IPS-NIHi11 (cell line): Measurements from ENCODE around the gene ANO6.
A peak's percentile ranks its signal among the peaks of the same experiment; 100 is the strongest.

Experiments used
- DNase-seq: peaks from one replicate; pipeline ENCODE4 v3.0.0; 2012; ENCODE audit warnings: mixed read lengths, low spot score

ANO6 gene

DNA sequence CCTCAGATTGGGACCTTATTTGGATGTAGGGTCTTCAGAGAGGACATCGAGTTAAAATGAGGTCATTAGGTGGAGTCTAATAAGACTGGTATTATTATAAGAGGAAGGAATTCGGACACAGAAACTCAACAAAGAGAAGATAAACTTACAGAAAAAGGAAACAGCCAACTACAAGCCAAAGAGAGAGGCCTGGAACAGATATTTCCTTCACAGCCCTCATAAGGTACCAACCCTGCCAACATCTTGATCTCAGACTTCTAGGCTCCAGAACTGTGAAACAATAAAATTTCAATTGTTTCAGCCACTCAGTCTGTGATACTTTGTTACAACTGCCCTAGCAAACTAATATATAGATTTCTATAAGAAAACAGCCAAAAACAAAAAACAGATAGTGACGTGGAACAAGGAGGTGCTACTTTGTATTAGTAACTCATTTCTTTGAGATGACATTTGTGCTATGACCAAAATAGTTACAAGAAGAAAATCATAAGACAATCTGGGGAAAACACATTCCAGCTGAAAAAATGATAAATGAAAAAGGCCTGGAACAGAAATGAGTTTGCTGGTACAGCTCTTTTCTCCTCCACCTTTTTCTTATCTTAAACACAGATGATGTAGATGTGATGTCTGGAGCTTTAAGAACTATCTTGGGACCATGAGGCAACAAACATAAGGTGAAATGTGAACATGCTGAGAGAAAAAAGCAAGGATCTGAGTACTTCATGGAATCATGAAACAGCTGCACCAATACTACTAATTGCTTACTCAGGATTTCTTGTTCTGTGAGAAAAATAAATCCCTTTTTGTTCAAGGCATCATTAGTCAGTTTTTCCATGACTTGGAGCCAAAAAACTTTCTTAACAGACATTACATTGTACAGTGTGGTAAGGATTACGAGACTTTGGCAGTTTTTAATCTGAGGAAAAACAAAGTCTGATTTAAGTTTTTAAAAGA, 243.2 kb downstream of the ANO6 start:
- no peak for DNase-seq

DNA sequence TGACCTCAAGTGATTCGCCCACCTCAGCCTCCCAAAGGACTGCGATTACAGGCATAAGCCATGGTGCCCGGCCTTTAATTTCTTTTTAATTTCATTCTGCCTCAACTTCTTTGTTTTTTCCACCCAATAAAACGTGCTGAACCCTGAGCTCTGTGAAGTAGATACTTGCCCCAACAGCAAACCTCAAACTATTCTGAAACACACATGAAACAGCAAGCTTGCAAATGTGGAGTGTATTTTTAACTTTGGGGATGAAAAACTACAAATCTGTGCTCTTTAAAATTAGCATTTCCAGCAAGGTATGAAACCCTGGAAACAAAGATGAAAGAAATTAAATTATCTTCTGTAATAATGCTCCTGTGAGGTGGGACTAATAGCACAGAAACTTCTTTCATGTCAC, 246.6 kb downstream of the ANO6 start:
- DNase-seq = no peak

DNA sequence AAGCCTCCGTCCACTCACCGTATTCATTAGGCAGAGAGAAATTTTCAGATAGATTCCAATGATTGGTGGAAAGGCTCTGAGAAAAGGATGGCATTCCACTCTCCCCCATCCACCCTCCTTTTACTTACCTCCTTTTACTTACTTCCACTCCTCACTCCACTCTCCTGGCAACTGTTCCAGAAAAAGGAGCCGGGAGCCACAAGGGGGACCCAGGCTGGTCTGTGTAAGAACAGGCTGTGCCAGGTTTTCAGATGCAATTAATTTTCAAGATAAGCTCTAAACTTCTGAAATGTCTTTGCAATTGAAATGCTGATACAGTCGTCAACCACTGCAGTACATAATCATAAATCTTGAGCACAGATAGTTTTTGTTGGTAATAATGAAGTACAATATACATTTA, 248.8 kb downstream of the ANO6 start:
- DNase-seq = peak; percentile 16

DNA sequence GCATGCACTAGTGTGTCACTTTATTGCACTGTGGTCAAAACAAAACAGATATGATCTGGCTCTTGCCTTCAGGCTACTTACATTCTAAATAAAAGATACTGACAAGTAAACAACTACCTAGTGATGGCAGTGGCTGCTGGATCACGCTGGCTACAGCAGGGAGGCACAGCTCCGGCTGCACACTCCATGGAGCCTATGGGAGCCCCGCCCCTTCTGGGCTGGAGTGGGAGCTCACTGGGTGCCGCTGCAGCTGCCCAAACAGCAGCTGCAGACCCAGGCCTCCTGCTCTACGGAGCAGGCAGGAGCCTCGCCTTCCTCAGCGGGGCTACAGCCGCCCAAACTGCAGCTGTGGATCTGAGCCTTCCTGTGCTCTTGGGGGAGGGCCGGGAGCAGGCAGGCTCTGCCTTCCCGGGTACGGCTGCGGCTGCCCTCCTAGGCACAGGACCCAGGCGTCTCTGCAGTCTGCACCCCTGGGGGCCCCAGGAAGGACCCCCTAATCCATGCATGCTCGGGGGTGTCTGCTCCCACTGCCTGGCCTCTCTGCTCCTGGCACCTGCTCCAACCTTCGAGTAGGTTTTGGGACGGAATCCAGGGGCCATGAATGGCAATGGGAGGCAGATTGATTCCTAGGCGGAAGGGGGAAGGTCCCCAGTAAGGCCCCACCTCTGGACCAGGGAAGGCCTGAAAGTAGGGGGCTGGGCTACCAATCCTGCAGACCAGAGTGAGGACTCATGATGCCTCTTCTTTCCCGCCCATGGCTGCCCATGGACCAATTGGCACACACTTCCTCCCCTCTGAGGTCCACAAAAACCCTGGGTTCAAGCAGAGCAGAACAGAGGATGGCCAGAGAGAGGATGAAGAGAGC, 253.1 kb downstream of the ANO6 start:
- DNase-seq = no peak

- no peak for DNase-seq
These were observed 254.0 kb downstream of the ANO6 start for GRCh38 chr12:45469902-45470301.

DNA sequence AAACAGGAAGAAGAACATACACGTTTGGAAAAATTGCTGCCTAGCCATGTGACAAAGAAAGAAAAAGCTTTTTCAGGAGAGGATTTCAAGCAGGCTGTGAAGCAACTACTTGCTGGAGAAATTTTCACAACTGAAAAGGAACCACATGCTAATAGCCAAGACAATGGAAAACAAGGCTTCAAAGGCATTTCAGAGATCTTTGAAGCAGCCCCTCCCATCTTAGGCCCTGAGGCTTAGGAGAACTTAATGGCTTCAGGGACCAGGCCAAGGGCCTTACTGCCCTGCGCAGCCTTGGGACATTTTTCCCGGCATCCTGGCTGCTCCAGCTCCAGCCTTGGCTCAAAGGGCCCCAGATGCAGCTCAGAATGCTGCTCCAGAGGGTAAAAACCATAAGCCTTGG, 257.7 kb downstream of the ANO6 start:
- DNase-seq = no peak

DNA sequence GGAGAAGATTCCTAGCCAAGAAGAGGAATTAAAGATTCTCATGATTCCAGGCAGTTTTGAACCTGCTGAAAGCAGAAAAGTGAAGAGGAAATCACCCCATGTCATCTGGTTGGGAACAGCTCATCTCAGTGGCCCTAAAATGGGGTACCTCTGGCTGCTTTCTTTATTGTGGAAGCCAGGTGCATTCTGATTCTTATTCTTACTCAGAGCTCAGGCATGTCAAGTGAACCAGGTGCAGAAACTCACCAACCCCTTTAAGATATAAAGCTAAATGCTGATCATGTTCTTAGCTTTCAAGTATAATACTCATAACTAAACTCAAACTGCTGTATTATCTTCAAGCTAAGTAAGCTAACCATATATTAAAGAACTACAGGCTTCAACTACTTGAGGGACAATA, 259.7 kb downstream of the ANO6 start:
- DNase-seq = no peak

GRCh38 chr12:45477526-45477925, 261.6 kb downstream of the ANO6 start:
- no peak for DNase-seq

DNA sequence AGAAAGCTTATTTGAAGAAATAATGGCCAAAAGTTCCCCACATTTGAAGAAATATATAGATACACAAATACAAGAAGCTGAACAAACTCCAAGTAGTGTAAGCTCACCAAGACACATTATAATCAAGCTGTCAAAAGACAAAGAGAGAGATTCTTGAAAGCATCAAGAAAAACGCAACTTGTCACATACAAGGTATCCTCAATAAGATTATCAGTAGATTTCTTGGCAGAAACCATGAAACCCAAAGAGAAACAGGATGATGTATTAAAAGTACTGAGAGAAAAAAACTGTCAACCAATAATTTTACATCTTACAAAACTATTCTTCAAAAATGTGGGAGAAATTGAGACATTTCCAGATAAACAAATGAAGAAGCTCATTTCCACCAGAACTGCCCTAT, 263.0 kb downstream of the ANO6 start:
- no peak for DNase-seq

DNA sequence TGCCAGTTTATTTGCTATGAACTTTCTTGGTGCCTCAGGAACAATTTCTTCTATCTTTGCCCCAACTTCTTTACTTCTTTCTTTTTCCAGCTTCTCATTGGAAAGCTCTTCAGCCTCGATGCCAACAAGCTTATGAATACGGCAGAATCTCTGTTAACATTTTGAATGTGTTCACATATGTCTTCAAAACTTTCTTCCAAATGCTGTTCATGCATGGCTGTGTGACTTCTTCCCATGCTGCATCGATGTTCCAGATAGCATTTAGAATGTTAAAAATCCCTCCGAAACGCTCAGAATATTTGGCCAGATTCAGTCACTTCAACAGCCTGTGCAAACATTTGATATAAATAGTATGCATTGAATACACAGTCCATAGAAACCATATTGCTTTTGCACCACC, 265.9 kb downstream of the ANO6 start:
- DNase-seq = no peak

- DNase-seq = no peak
These were observed 267.7 kb downstream of the ANO6 start for GRCh38 chr12:45483571-45483970.
